Hematopoietic multipotent progenitor cell treated with erythropoietin and hydrocortisone succinate and interleukin-3 and kit ligand, for 17 days (in vitro differentiated cells): ENCODE measurements around the gene SPOP.

ENCODE experiments used
- DNase-seq: peaks from one replicate; pipeline ENCODE4 v3.0.0-alpha.2; 2015; ENCODE audit warnings: low spot score

Gene SPOP

GRCh38 chr17:49549691-49550678, 127.9 kb downstream of the SPOP start:
- DNase-seq, result no peak

DNA sequence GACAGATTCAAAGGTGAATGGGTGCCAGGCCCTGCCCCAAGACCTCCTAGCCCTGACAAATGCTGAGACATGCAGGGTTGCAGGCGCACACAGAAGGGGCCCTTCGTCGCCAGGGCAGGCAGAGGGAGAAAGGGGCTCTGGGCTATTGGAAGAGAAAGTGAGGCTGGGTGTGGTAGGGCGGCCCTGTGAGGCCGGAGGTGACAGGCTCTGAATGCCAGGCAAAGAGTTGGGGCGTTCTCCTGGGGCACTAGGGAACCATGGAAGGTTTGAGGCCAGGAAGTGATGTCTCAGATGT, 128.6 kb downstream of the SPOP start:
- DNase-seq, result no peak
